Neuronal stem cell (in vitro differentiated cells): Measurements from ENCODE around the gene RPL10.

Source experiments
- DNase-seq: peaks from one replicate; pipeline ENCODE4 v3.0.0-alpha.2; 2013; ENCODE audit warnings: low spot score
- H2AFZ ChIP-seq: one replicate; pipeline ENCODE4 v1.6.1; 2013; ENCODE audit warnings: mild to moderate bottlenecking, low read length, inconsistent platforms
- H2AK5ac ChIP-seq: 2 replicates; pipeline ENCODE4 v1.6.1; 2013; ENCODE audit warnings: low read depth, mild to moderate bottlenecking, inconsistent platforms, low read length, moderate library complexity, mixed read lengths
- H2BK120ac ChIP-seq: 2 replicates; pipeline ENCODE4 v1.6.1; 2013; ENCODE audit warnings: low read depth, mild to moderate bottlenecking, inconsistent platforms, low read length, moderate library complexity, mixed read lengths
- H2BK12ac ChIP-seq: one replicate; pipeline ENCODE4 v1.6.1; 2013; ENCODE audit warnings: low read length, inconsistent platforms
- H2BK15ac ChIP-seq: 2 replicates; pipeline ENCODE4 v1.6.1; 2013; ENCODE audit warnings: mild to moderate bottlenecking, low read length, inconsistent platforms, mixed read lengths
- H2BK5ac ChIP-seq: one replicate; pipeline ENCODE4 v1.6.1; 2013; ENCODE audit warnings: inconsistent platforms, mild to moderate bottlenecking, low read length, moderate library complexity
- H3K14ac ChIP-seq: one replicate; pipeline ENCODE4 v1.6.1; 2013; ENCODE audit warnings: low read length, inconsistent platforms
- H3K18ac ChIP-seq: 2 replicates; pipeline ENCODE4 v1.6.1; 2013; ENCODE audit warnings: low read length, inconsistent platforms
- H3K23ac ChIP-seq: 2 replicates; pipeline ENCODE4 v1.6.1; 2013; ENCODE audit warnings: low read depth, mild to moderate bottlenecking, mixed read lengths, low read length, inconsistent platforms; ENCODE audit not compliant: poor library complexity
- H3K27ac ChIP-seq: replicated peaks from 3 replicates; pipeline ENCODE4 v1.5.1; 2013; ENCODE audit warnings: low read length, inconsistent platforms
- H3K27me3 ChIP-seq, 3 experiments: 2 replicates each; pipeline ENCODE4 v1.6.1; 2013; ENCODE audit warnings: low read length in 3 of 3, mild to moderate bottlenecking in 2 of 3, inconsistent platforms in 1 of 3, low read depth in 1 of 3, mixed read lengths in 1 of 3, moderate library complexity in 1 of 3; ENCODE audit not compliant: control insufficient read depth in 3 of 3, insufficient read depth in 3 of 3
- H3K36me3 ChIP-seq, 2 donors: replicated peaks in 1 of 2; 2 replicates each; pipeline ENCODE4 v1.6.1; 2013; ENCODE audit warnings: low read length in 2 of 2; ENCODE audit not compliant: control insufficient read depth in 2 of 2, insufficient read depth in 2 of 2
- H3K4ac ChIP-seq: 2 replicates; pipeline ENCODE4 v1.6.1; 2013; ENCODE audit warnings: inconsistent platforms, mild to moderate bottlenecking, low read length, moderate library complexity
- H3K4me1 ChIP-seq, 2 donors: 1 replicate in 1 of 2; 2 replicates in 1 of 2; pipeline ENCODE4 v1.6.1; 2013; ENCODE audit warnings: low read length in 2 of 2, low read depth in 1 of 2; ENCODE audit not compliant: control insufficient read depth in 2 of 2, insufficient read depth in 1 of 2
- H3K4me2 ChIP-seq: one replicate; pipeline ENCODE4 v1.6.1; 2013; ENCODE audit warnings: mild to moderate bottlenecking, low read length, inconsistent platforms; ENCODE audit not compliant: insufficient read depth, poor library complexity, severe bottlenecking
- H3K4me3 ChIP-seq, 2 donors: 2 replicates each; pipeline ENCODE4 v1.5.1; 2013; ENCODE audit warnings: low read length in 2 of 2, mild to moderate bottlenecking in 2 of 2, inconsistent platforms in 1 of 2, moderate library complexity in 1 of 2
- H3K79me1 ChIP-seq: one replicate; pipeline ENCODE4 v1.6.1; 2013; ENCODE audit warnings: low read depth, mild to moderate bottlenecking, inconsistent platforms, low read length, moderate library complexity
- H3K9ac ChIP-seq: one replicate; pipeline ENCODE4 v1.6.1; 2013; ENCODE audit warnings: mild to moderate bottlenecking, low read depth, low read length, inconsistent platforms; ENCODE audit not compliant: poor library complexity
- H3K9me3 ChIP-seq, 2 donors: replicated peaks in 1 of 2; 2 replicates each; pipeline versions ENCODE3 to v1.6.1; 2013; ENCODE audit warnings: low read length in 2 of 2, mild to moderate bottlenecking in 2 of 2, inconsistent platforms in 1 of 2, low read depth in 1 of 2, mixed read lengths in 1 of 2, moderate library complexity in 1 of 2; ENCODE audit not compliant: control insufficient read depth in 2 of 2, insufficient read depth in 1 of 2
- H4K8ac ChIP-seq: one replicate; pipeline ENCODE4 v1.6.1; 2013; ENCODE audit warnings: low read depth, mild to moderate bottlenecking, inconsistent platforms, low read length, moderate library complexity
- H4K91ac ChIP-seq: one replicate; pipeline ENCODE4 v1.6.1; 2013; ENCODE audit warnings: low read length, low read depth, mild to moderate bottlenecking, inconsistent platforms; ENCODE audit not compliant: poor library complexity
- WGBS, 2 donors: extraction: QIAGEN DNeasy Blood & Tissue Kit; methylation state at CpG; one replicate each; pipeline ENCODE4 v1.1.7; 2013; ENCODE audit warnings: missing lambda C conversion rate in 2 of 2, mixed read lengths in 1 of 2; ENCODE audit not compliant: insufficient read length in 2 of 2, insufficient replicate concordance in 1 of 2; ENCODE audit errors: extremely low coverage in 2 of 2; 5-methylcytosine and 5-hydroxymethylcytosine counted together

Gene RPL10

GRCh38 chrX:154436983-154437752, 39.0 kb downstream of the RPL10 start, which contains the start of gene GDI1:
GDI1 (plus strand) TSS chrX:154437154; CDS start chrX:154437255, 101 bp downstream.
- peak within 1 kb of the TSS; percentile 21 for H3K14ac ChIP-seq

DNA sequence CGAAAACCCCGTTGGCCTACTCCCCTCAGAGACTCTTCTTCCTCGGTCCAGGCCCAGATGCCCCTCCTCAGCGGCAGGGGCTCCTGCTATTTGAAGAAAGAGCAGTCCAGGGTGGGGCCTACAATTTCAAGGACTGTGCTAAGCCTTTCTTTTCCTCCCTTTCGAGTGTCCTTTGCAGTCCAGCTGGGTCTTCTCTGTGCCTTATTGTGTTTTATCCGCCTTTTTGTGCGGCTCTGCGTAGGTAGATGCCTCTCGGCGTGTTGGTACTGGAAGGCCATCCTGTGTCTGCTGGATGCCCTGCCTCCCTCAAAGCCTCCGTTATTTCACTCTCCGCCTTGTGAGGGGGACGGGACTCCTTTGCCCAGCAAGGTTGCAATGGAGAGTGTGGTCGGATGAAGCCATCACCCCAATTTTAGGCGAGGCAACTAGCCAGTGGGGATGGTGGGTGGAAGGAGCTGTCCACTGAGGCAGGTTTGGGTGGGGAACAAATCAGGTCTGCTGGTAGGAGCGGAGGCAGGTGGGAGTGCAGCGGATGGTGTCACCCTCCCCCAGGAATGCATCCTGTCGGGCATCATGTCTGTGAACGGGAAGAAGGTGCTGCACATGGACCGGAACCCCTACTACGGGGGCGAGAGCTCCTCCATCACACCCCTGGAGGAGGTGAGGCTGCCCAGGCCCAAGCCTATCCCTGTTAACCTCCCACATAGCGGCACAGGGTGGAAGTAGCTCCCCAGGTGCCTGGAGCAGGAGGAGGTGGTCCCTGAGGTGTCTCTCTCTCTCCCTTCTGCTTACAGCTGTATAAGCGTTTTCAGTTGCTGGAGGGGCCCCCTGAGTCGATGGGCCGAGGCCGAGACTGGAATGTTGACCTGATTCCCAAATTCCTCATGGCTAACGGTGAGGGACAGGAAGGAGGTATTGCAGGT, 40.1 kb downstream of the RPL10 start:
- Histone ChIP-seq H3K23ac (no peak overlapping the region), H3K36me3 (peaks cover 30 to 79% of the 10 kb centered on the region in 2 donors), H3K4me2 (peak overlapping the region; percentile 60), H3K14ac (no peak overlapping the region), H2BK5ac (peak overlapping the region; percentile 53), H2AK5ac (no peak overlapping the region), H3K4me3 (peak overlapping the region; percentile 91 to 98), H4K91ac (no peak overlapping the region), H3K18ac (no peak overlapping the region), H2BK12ac (no peak overlapping the region), H2BK120ac (no peak overlapping the region), H3K27me3 (no peaks in the 10 kb centered on the region), H3K79me1 (peaks cover 10% of the 10 kb centered on the region), H3K4me1 (peaks cover 7% of the 10 kb centered on the region in 2 donors), H2AFZ (no peak overlapping the region), H3K4ac (no peak overlapping the region), H3K9ac (peak overlapping the region; percentile 81), H3K9me3 (no peaks in the 10 kb centered on the region), H2BK15ac (no peak overlapping the region), H4K8ac (no peak overlapping the region), H3K27ac (no peak overlapping the region)
- WGBS, 2 donors = no CpG with 5 or more reads among the region's 28 CpGs
- no peak for DNase-seq

More at GRCh38 chrX:154436983-154437752, 39.0 kb downstream of the RPL10 start, which contains the start of gene GDI1:
- Histone ChIP-seq H2BK15ac (no peak within 1 kb of the TSS), H3K79me1 (peaks cover 12% of the 10 kb centered on the region), H3K36me3 (peaks cover 30 to 83% of the 10 kb centered on the region in 2 donors), H3K23ac (peak within 1 kb of the TSS; percentile 91), H3K27ac (peak within 1 kb of the TSS; percentile 59), H3K9me3 (no peaks in the 10 kb centered on the region), H3K4me1 (peaks cover 7% of the 10 kb centered on the region in 2 donors), H3K4me2 (peak within 1 kb of the TSS; percentile 60), H3K18ac (peak within 1 kb of the TSS; percentile 94), H2AK5ac (peak within 1 kb of the TSS; percentile 75), H2BK5ac (peak within 1 kb of the TSS; percentile 53), H4K8ac (no peak within 1 kb of the TSS), H4K91ac (no peak within 1 kb of the TSS), H2AFZ (peak within 1 kb of the TSS; percentile 80), H3K4ac (no peak within 1 kb of the TSS), H3K9ac (peak within 1 kb of the TSS; percentile 94), H2BK120ac (peak within 1 kb of the TSS; percentile 81), H2BK12ac (no peak within 1 kb of the TSS), H3K27me3 (no peaks in the 10 kb centered on the region), H3K4me3 (peak within 1 kb of the TSS; percentile 91 to 98)
- DNase-seq = no peak
- WGBS, 2 donors = no CpG with 5 or more reads among the region's 93 CpGs

DNA sequence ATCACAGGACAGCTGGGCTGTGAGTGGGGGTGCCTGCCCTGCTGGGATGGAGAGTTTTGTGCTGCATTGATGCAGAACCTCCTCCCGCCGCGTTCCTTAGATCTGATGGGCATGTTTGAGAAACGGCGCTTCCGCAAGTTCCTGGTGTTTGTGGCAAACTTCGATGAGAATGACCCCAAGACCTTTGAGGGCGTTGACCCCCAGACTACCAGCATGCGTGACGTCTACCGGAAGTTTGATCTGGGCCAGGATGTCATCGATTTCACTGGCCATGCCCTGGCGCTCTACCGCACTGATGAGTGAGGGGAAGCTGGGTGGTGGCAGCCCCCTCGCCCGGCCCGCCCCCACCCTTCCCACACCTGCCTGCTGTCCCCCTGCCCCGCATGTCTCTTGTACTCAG, 41.7 kb downstream of the RPL10 start:
- H3K4me2 ChIP-seq = no peak overlapping the region
- H3K27ac ChIP-seq = no peak overlapping the region
- H2AFZ ChIP-seq = no peak overlapping the region
- peaks cover 13% of the 10 kb centered on the region for H3K79me1 ChIP-seq
- H3K4ac ChIP-seq = no peak overlapping the region
- H3K9me3 ChIP-seq = no peaks in the 10 kb centered on the region
- peaks cover 7 to 10% of the 10 kb centered on the region in 2 donors for H3K4me1 ChIP-seq
- H2BK5ac ChIP-seq = no peak overlapping the region
- no peak overlapping the region for H3K4me3 ChIP-seq
- H3K23ac ChIP-seq = no peak overlapping the region
- DNase-seq = no peak
- H3K27me3 ChIP-seq = no peaks in the 10 kb centered on the region
- H3K36me3 ChIP-seq = peaks cover 23 to 63% of the 10 kb centered on the region in 2 donors
- H2BK120ac ChIP-seq = no peak overlapping the region
- H2BK12ac ChIP-seq = no peak overlapping the region
- no peak overlapping the region for H3K14ac ChIP-seq
- H2AK5ac ChIP-seq = no peak overlapping the region
- H3K9ac ChIP-seq = no peak overlapping the region
- no CpG with 5 or more reads among the region's 18 CpGs for WGBS, 2 donors
- no peak overlapping the region for H4K91ac ChIP-seq
- no peak overlapping the region for H2BK15ac ChIP-seq
- no peak overlapping the region for H4K8ac ChIP-seq
- H3K18ac ChIP-seq = no peak overlapping the region
